ENCODE measurements around the gene MNT.

The MNT gene

GRCh38 chr17:2405247-2405926 is 4.5 kb upstream of the MNT start:
- H3K27ac Mint-ChIP-seq, result no peak overlapping the region
- H3K4me1 Mint-ChIP-seq, result peaks cover 39% of the 10 kb centered on the region
- no peak overlapping the region for H3K4me3 Mint-ChIP-seq
- H3K9me3 Mint-ChIP-seq, result no peaks in the 10 kb centered on the region
- ATAC-seq (no peak), DNase-seq (no peak)
- H3K36me3 Mint-ChIP-seq (ENCODE audit: low read depth), result no peaks in the 10 kb centered on the region
- H3K27me3 Mint-ChIP-seq, result no peaks in the 10 kb centered on the region

- ATAC-seq (no peak), DNase-seq (no peak)
- Mint-ChIP-seq H3K4me1 (peaks cover 50% of the 10 kb centered on the region), H3K36me3 (ENCODE audit: low read depth) (no peaks in the 10 kb centered on the region), H3K27me3 (no peaks in the 10 kb centered on the region), H3K4me3 (no peak overlapping the region), H3K27ac (no peak overlapping the region), H3K9me3 (no peaks in the 10 kb centered on the region)
Observed at GRCh38 chr17:2403044-2403443, 2.2 kb upstream of the MNT start.

GRCh38 chr17:2402544-2402943 is 1.7 kb upstream of the MNT start:
- H3K4me3 Mint-ChIP-seq, result peak overlapping the region; percentile 69
- H3K36me3 Mint-ChIP-seq (ENCODE audit: low read depth), result no peaks in the 10 kb centered on the region
- peak overlapping the region; percentile 59 for H3K27ac Mint-ChIP-seq
- peaks cover 55% of the 10 kb centered on the region for H3K4me1 Mint-ChIP-seq
- H3K9me3 Mint-ChIP-seq, result no peaks in the 10 kb centered on the region
- no peaks in the 10 kb centered on the region for H3K27me3 Mint-ChIP-seq
- ATAC-seq (no peak), DNase-seq (no peak)

- DNase-seq, result peak; percentile 99
- Mint-ChIP-seq H3K36me3 (ENCODE audit: low read depth) (no peaks in the 10 kb centered on the region), H3K9me3 (no peaks in the 10 kb centered on the region), H3K4me1 (peaks cover 57% of the 10 kb centered on the region), H3K27me3 (no peaks in the 10 kb centered on the region), H3K27ac (peak overlapping the region; percentile 94), H3K4me3 (peak overlapping the region; percentile 96)
- ATAC-seq, result peak; percentile 56
Observed at GRCh38 chr17:2401426-2402221, 764 bp upstream of the MNT start.

- ATAC-seq, result no peak
- Mint-ChIP-seq H3K4me1 (peaks cover 58% of the 10 kb centered on the region), H3K4me3 (peak overlapping the region; percentile 96)
Observed at GRCh38 chr17:2400474-2400866, 390 bp downstream of the MNT start.

GRCh38 chr17:2399572-2400473 is 1.0 kb downstream of the MNT start:
- no peaks in the 10 kb centered on the region for H3K36me3 Mint-ChIP-seq (ENCODE audit: low read depth)
- peak; percentile 63 for ATAC-seq
- DNase-seq, result peak; percentile 96
- no peaks in the 10 kb centered on the region for H3K27me3 Mint-ChIP-seq
- peak overlapping the region; percentile 96 for H3K4me3 Mint-ChIP-seq
- peak overlapping the region; percentile 97 for H3K27ac Mint-ChIP-seq
- H3K9me3 Mint-ChIP-seq, result no peaks in the 10 kb centered on the region
- peaks cover 53% of the 10 kb centered on the region for H3K4me1 Mint-ChIP-seq

More at GRCh38 chr17:2400474-2400866, 390 bp downstream of the MNT start:
- Mint-ChIP-seq H3K27ac (peak overlapping the region; percentile 97), H3K27me3 (no peaks in the 10 kb centered on the region), H3K9me3 (no peaks in the 10 kb centered on the region), H3K36me3 (ENCODE audit: low read depth) (no peaks in the 10 kb centered on the region)
- DNase-seq, result peak; percentile 67

- Mint-ChIP-seq H3K36me3 (ENCODE audit: low read depth) (peaks cover 2% of the 10 kb centered on the region), H3K27me3 (no peaks in the 10 kb centered on the region), H3K27ac (peak overlapping the region; percentile 97), H3K9me3 (no peaks in the 10 kb centered on the region), H3K4me1 (peaks cover 56% of the 10 kb centered on the region), H3K4me3 (peak overlapping the region; percentile 96)
- no peak for ATAC-seq
- DNase-seq, result peak; percentile 59
Observed at GRCh38 chr17:2398655-2399571, 1.9 kb downstream of the MNT start.

- Mint-ChIP-seq H3K36me3 (ENCODE audit: low read depth) (peaks cover 2% of the 10 kb centered on the region), H3K27me3 (no peaks in the 10 kb centered on the region), H3K4me3 (peak overlapping the region; percentile 96), H3K27ac (peak overlapping the region; percentile 67), H3K4me1 (peaks cover 56% of the 10 kb centered on the region), H3K9me3 (no peaks in the 10 kb centered on the region)
- DNase-seq (peak; percentile 14), ATAC-seq (no peak)
Observed at GRCh38 chr17:2398182-2398581, 2.7 kb downstream of the MNT start.

- Mint-ChIP-seq H3K9me3 (no peaks in the 10 kb centered on the region), H3K4me1 (peaks cover 49% of the 10 kb centered on the region), H3K36me3 (ENCODE audit: low read depth) (peaks cover 2% of the 10 kb centered on the region), H3K27ac (peak overlapping the region; percentile 67), H3K4me3 (peak overlapping the region; percentile 96), H3K27me3 (no peaks in the 10 kb centered on the region)
- ATAC-seq (no peak), DNase-seq (no peak)
Observed at GRCh38 chr17:2397247-2398171, 3.4 kb downstream of the MNT start.

- no peaks in the 10 kb centered on the region for H3K9me3 Mint-ChIP-seq
- DNase-seq (peak; percentile 69), ATAC-seq (peak; percentile 2)
- H3K36me3 Mint-ChIP-seq (ENCODE audit: low read depth), result peaks cover 2% of the 10 kb centered on the region
- peak overlapping the region; percentile 62 for H3K27ac Mint-ChIP-seq
- peaks cover 51% of the 10 kb centered on the region for H3K4me1 Mint-ChIP-seq
- H3K27me3 Mint-ChIP-seq, result no peaks in the 10 kb centered on the region
- peak overlapping the region; percentile 61 for H3K4me3 Mint-ChIP-seq
Observed at GRCh38 chr17:2396568-2397246, 4.2 kb downstream of the MNT start.

- Mint-ChIP-seq H3K36me3 (ENCODE audit: low read depth) (peaks cover 2% of the 10 kb centered on the region), H3K4me1 (peaks cover 54% of the 10 kb centered on the region), H3K9me3 (no peaks in the 10 kb centered on the region), H3K4me3 (peak overlapping the region; percentile 55), H3K27me3 (no peaks in the 10 kb centered on the region), H3K27ac (peak overlapping the region; percentile 64)
- ATAC-seq, result no peak
- no peak for DNase-seq
Observed at GRCh38 chr17:2396192-2396567, 4.7 kb downstream of the MNT start.

- Mint-ChIP-seq H3K27ac (peak overlapping the region; percentile 64), H3K4me3 (peak overlapping the region; percentile 55), H3K36me3 (ENCODE audit: low read depth) (peaks cover 2% of the 10 kb centered on the region), H3K4me1 (peaks cover 61% of the 10 kb centered on the region), H3K27me3 (no peaks in the 10 kb centered on the region), H3K9me3 (no peaks in the 10 kb centered on the region)
- DNase-seq (peak; percentile 18), ATAC-seq (no peak)
Observed at GRCh38 chr17:2395258-2396181, 5.3 kb downstream of the MNT start.
